Measurements from ENCODE around the gene MCTP1.

The MCTP1 gene

DNA sequence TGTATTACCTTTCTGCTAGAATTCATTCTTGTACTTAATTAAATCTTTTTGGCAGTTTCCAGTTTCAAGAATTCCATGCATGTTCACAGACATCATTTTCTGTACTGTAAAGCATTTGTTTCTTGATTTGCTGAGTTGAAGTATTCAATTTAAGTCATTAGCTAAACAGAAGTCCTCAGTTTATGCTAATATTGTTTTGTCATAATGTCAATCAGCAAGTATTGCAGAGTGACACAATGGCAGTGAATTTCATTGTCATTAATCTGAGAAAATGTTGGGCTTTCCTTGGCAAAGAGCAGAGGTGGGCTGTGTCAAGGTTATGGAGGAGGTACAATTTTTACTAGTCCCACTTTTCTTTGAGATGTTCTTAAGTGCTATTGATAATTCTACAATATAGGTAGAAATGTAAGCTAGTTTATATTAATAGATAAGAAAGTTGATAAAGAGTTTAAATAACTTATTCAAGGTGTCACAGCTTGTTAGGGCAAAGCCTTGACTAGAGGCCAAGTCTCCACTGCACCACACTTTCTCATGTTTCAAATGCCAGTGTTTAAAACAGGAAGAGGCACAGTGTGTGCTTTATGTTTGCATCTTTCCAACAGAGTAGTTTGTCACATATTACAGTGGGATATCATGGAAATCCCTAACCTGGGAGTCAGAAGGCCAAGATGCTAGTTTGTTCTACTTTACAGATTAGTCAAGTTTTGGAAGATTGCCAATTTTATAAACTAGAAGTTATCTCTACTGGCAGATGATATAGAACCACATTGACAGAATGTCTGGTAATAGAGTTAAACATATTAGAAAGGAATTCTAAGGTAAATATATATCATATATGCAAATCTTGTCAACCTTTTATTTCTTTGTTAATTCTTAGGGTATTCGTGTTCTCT, 610.2 kb downstream of the MCTP1 start:
- no peak overlapping the region for H3K4me3 ChIP-seq (replicated peaks; ENCODE audit: low read depth, low read length)
- no peak for DNase-seq (ENCODE audit: low read depth)
- TF ChIP-seq, protein P1, sequence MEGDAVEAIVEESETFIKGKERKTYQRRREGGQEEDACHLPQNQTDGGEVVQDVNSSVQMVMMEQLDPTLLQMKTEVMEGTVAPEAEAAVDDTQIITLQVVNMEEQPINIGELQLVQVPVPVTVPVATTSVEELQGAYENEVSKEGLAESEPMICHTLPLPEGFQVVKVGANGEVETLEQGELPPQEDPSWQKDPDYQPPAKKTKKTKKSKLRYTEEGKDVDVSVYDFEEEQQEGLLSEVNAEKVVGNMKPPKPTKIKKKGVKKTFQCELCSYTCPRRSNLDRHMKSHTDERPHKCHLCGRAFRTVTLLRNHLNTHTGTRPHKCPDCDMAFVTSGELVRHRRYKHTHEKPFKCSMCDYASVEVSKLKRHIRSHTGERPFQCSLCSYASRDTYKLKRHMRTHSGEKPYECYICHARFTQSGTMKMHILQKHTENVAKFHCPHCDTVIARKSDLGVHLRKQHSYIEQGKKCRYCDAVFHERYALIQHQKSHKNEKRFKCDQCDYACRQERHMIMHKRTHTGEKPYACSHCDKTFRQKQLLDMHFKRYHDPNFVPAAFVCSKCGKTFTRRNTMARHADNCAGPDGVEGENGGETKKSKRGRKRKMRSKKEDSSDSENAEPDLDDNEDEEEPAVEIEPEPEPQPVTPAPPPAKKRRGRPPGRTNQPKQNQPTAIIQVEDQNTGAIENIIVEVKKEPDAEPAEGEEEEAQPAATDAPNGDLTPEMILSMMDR (IDR thresholded peaks at IDR 0.05; ENCODE audit: low read length, missing control alignments): no peak

DNA sequence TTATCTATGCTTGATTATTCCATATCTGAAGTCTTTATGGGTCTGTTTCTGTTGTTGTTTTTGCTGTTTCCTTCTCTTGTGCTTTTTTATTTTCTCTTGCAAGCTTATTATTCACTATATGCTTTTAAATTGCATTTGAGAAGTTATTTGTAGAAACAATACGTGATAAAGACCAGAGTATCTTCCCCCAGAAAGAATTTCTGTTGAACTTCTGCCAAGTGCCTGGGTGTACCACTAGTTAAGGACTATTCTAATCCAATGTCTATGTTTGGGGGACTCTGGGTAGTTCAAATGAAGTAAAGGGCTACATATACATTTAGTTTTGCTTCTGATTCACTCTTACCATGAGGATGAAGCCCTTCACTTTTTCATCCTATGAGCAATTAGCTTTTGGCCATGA, 612.1 kb downstream of the MCTP1 start:
- TF ChIP-seq, protein P1 (IDR thresholded peaks at IDR 0.05; ENCODE audit: low read length, missing control alignments): no peak
- no peak overlapping the region for H3K4me3 ChIP-seq (replicated peaks; ENCODE audit: low read depth, low read length)
- peak; percentile 42 for DNase-seq (ENCODE audit: low read depth)

DNA sequence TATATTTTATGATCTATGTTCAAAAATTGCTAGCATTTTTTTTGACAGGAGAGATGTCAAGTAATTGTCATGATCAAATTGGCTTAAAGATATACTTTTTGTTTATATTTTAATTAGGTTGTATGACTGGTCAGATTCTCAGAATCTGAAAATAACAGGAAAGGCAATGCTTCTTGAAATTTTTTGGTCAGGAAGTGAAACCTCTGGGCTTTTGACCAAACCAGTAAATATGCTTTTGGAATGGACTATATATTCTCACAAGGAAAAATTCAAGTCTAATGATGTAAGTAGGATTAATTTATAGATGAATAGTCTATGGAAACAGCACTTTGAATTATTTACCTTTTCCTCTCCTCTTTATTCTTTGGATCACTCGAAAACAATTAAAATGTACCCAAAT, 614.2 kb downstream of the MCTP1 start:
- TF ChIP-seq, protein P1 (IDR thresholded peaks at IDR 0.05; ENCODE audit: low read length, missing control alignments): no peak
- no peak overlapping the region for H3K4me3 ChIP-seq (replicated peaks; ENCODE audit: low read depth, low read length)
- peak; percentile 28 for DNase-seq (ENCODE audit: low read depth)

DNA sequence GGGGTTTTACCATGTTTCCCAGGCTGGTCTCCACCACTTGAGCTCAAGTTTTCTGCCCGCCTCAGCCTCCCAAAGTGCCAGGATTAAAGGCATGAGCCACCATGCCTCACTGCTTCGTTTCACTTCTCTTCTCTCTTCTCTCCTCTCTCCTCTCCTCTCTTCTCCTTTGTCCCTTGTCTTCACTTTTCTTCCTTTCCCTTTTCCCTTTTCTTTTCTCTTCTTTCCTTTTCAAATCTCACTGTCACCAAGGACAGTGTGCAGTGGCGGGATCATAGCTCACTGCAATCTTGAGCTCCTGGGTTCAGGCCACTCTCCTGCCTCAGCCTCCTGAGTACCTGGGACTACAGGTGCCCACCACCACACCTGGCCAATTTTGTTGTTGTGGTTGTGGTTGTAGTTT, 617.0 kb downstream of the MCTP1 start:
- H3K4me3 ChIP-seq (replicated peaks; ENCODE audit: low read depth, low read length): no peak overlapping the region
- TF ChIP-seq, protein P1 (IDR thresholded peaks at IDR 0.05; ENCODE audit: low read length, missing control alignments): no peak
- DNase-seq (ENCODE audit: low read depth): no peak

DNA sequence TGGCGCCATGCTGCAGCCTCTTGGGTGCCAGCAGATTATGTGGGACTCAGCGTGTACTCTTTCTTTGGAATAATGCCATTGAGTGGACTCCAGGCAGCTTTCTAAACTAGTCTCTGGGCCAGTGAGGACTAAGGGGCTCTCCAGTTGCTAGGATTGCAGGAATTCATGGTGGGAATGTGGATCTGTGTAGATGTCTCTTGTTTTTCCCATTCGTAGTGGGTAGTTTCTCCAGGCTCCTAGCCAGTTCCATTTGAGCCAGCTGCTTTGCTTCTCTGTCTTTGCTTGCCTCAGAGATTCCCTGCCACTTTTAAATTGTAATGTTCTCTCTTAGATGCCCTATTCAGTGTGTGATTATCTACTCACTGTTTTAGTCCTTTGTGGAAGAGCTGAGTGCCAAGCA, 623.8 kb downstream of the MCTP1 start:
- no peak overlapping the region for H3K4me3 ChIP-seq (replicated peaks; ENCODE audit: low read depth, low read length)
- TF ChIP-seq, protein P1 (IDR thresholded peaks at IDR 0.05; ENCODE audit: low read length, missing control alignments): no peak
- no peak for DNase-seq (ENCODE audit: low read depth)

DNA sequence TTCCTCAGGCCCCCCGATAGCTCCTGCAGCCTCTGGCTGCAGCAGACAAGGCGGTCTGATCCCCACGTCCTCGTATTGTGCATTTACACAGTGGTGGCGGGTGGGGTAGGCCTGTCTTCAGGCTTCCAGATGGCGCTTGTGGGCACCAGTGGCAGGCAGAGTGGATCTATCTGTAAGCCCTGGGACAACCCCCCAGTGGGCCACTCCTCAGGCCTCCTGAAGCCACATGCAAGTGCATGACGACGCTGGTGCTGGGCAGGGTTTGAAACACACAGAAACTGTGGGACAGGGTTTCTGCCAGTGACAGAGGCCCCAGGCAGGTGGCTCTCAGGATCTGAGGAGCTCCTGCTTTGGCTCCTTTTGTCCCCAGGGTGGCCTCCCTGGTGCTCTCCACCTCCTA, 624.4 kb downstream of the MCTP1 start:
- TF ChIP-seq, protein P1 (IDR thresholded peaks at IDR 0.05; ENCODE audit: low read length, missing control alignments): no peak
- no peak for DNase-seq (ENCODE audit: low read depth)

DNA sequence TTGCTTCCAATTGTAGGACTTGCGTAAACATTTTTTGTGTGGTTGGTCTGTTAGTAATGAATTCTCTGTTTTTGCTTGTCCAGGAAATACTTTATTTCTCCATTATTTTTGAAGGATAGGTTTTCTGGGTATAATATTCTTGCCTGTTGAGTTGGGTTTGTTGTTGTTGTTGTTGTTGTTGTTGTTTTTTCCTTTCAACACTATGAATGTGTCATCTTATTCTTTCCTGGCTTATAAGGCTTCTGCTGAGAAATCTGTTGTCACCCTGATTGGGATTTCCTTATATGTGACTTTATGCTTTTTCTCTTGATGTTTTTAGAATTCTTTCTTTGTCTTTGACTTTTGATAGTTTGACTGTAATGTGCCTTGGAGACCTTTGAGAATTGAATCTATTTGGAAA, 626.6 kb downstream of the MCTP1 start:
- no peak for DNase-seq (ENCODE audit: low read depth)
- H3K4me3 ChIP-seq (replicated peaks; ENCODE audit: low read depth, low read length): no peak overlapping the region
- TF ChIP-seq, protein P1 (IDR thresholded peaks at IDR 0.05; ENCODE audit: low read length, missing control alignments): no peak

More for the DNA sequence above, 624.4 kb downstream of the MCTP1 start:
- H3K4me3 ChIP-seq (replicated peaks; ENCODE audit: low read depth, low read length): no peak overlapping the region
